NCI-H226 (cell line): ENCODE results near the gene CYFIP2.

Source experiments
- DNase-seq: peaks from one replicate; pipeline ENCODE4 v3.0.0-alpha.2; 2015

CYFIP2 gene

GRCh38 chr5:157289164-157289819 is 23.4 kb downstream of the CYFIP2 start:
- DNase-seq, result no peak

- DNase-seq, result peak; percentile 64
These were observed 24.4 kb downstream of the CYFIP2 start for GRCh38 chr5:157290156-157290980.

- peak; percentile 34 for DNase-seq
These were observed 25.2 kb downstream of the CYFIP2 start for GRCh38 chr5:157290981-157291711.

- DNase-seq, result no peak
These were observed 26.7 kb downstream of the CYFIP2 start for GRCh38 chr5:157292599-157292998.

GRCh38 chr5:157294407-157295091 is 28.6 kb downstream of the CYFIP2 start:
- DNase-seq, result no peak

- DNase-seq, result no peak
These were observed 29.3 kb downstream of the CYFIP2 start for GRCh38 chr5:157295247-157295646.

- DNase-seq, result no peak
These were observed 34.6 kb downstream of the CYFIP2 start for GRCh38 chr5:157300564-157300963.

- DNase-seq, result no peak
These were observed 35.1 kb downstream of the CYFIP2 start for GRCh38 chr5:157301066-157301465.

GRCh38 chr5:157303023-157303422 is 37.1 kb downstream of the CYFIP2 start:
- no peak for DNase-seq

- DNase-seq, result no peak
These were observed 37.9 kb downstream of the CYFIP2 start for GRCh38 chr5:157303667-157304327.

GRCh38 chr5:157306081-157306480 is 40.2 kb downstream of the CYFIP2 start:
- no peak for DNase-seq

GRCh38 chr5:157306692-157307471 is 41.0 kb downstream of the CYFIP2 start:
- no peak for DNase-seq

GRCh38 chr5:157308836-157309465 is 43.0 kb downstream of the CYFIP2 start:
- no peak for DNase-seq

- no peak for DNase-seq
These were observed 43.9 kb downstream of the CYFIP2 start for GRCh38 chr5:157309796-157310195.

- DNase-seq, result no peak
These were observed 45.7 kb downstream of the CYFIP2 start for GRCh38 chr5:157311595-157311994.

GRCh38 chr5:157312492-157312891 is 46.6 kb downstream of the CYFIP2 start:
- DNase-seq, result peak; percentile 16

- no peak for DNase-seq
These were observed 56.7 kb downstream of the CYFIP2 start for GRCh38 chr5:157322581-157322980.

GRCh38 chr5:157323107-157323706 is 57.3 kb downstream of the CYFIP2 start:
- DNase-seq, result no peak

GRCh38 chr5:157324237-157324636 is 58.3 kb downstream of the CYFIP2 start:
- DNase-seq, result no peak

GRCh38 chr5:157326440-157327005 is 60.6 kb downstream of the CYFIP2 start:
- no peak for DNase-seq
